Heart left ventricle (tissue), 16 donors: ENCODE measurements around the gene GNA14. TPM values are rescaled to one million over a fixed set of nuclear protein-coding genes. Genes with fewer than 3 reads are reported as not detected.
"Not testable (repeated sequence)": the region's sequence is repeated elsewhere in the genome, so short reads cannot be mapped to it uniquely, and the experiment has no call there.

Experiments used
- ATAC-seq, 4 donors: fragments of 200-7000 bp; cut with Tn5 transposase; one replicate each; pipeline ENCODE4 v1.9.1; 2020 to 2022; ENCODE audit warnings: moderate library complexity in 4 of 4, mild to moderate bottlenecking in 3 of 4, moderate number of reproducible peaks in 1 of 4
- DNase-seq, 5 donors: peaks; one replicate each; pipeline ENCODE4 v3.0.0-alpha.2; 2020
- H3K27ac ChIP-seq, 12 donors: fragments of 200-600 bp; sonication (generic) in 4 of 12; one replicate each; pipeline versions ENCODE4 v1.5.0 to v1.8.0; 2016 to 2022; ENCODE audit warnings: mild to moderate bottlenecking in 2 of 12
- H3K27me3 ChIP-seq, 9 donors: fragments of 200-600 bp; sonication (generic) in 2 of 9; one replicate each; pipeline versions ENCODE4 v1.5.1 to v1.8.0; 2016 to 2022; ENCODE audit warnings: mild to moderate bottlenecking in 3 of 9
- H3K36me3 ChIP-seq, 9 donors: fragments of 200-600 bp; sonication (generic) in 2 of 9; one replicate each; pipeline versions ENCODE4 v1.5.0 to v1.8.0; 2018 to 2022; ENCODE audit warnings: mild to moderate bottlenecking in 2 of 9
- H3K4me1 ChIP-seq, 12 donors: fragments of 200-600 bp; sonication (generic) in 4 of 12; one replicate each; pipeline versions ENCODE4 v1.5.0 to v1.8.0; 2016 to 2022; ENCODE audit warnings: mild to moderate bottlenecking in 3 of 12
- H3K4me3 ChIP-seq, 12 donors: fragments of 200-600 bp; sonication (generic) in 4 of 12; one replicate each; pipeline versions ENCODE4 v1.5.0 to v1.8.0; 2017 to 2022; ENCODE audit warnings: mild to moderate bottlenecking in 9 of 12, moderate library complexity in 4 of 12
- H3K9me3 ChIP-seq, 12 donors: fragments of 200-600 bp; sonication (generic) in 4 of 12; one replicate each; pipeline versions ENCODE4 v1.5.0 to v1.8.0; 2016 to 2022; ENCODE audit warnings: mild to moderate bottlenecking in 1 of 12
- CTCF ChIP-seq, 12 donors: fragments of 200-600 bp; sonication (generic) in 4 of 12; IDR thresholded peaks; one replicate each; pipeline versions ENCODE4 v1.5.0 to v1.8.0; 2018 to 2022; ENCODE audit warnings: antibody characterized with exemption in 12 of 12, mild to moderate bottlenecking in 5 of 12
- POLR2A ChIP-seq, 2 donors: fragments of 450-650 bp; IDR thresholded peaks; one replicate each; pipeline ENCODE4 v1.6.1; 2017; ENCODE audit warnings: antibody characterized with exemption in 2 of 2, mild to moderate bottlenecking in 2 of 2, moderate library complexity in 2 of 2
- WGBS, 4 donors: extraction: QIAGEN DNeasy Blood & Tissue Kit in 2 of 4; methylation state at CpG; one replicate each; pipeline versions ENCODE4 v1.1.5 to v1.1.7; 2013 to 2018; 5-methylcytosine and 5-hydroxymethylcytosine counted together
- intact Hi-C, 10 donors: fragments of 100-400 bp; cut with DNase I; formaldehyde crosslinking; loops; one replicate each; pipeline versions ENCODE4 v1.11.1 to v1.14.2; 2022
- polyA plus RNA-seq, 2 donors: library from polyadenylated mRNA; stranded (reverse); fragments of 200-250 nt; gene quantifications; one replicate each; pipeline ENCODE4 v1.2.3, GENCODE V29; 2013
- total RNA-seq, 9 donors: library from RNA; depleted of rRNA in 2 of 9; stranded (reverse); fragments of >200 nt in 2 of 9; fragmentation: NEBNext Ultra II Directional in 3 of 9; extraction: Animal tissue kit (Norgen Biotek cat#: 25700) in 3 of 9; gene quantifications; one replicate each; pipeline versions ENCODE4 v1.1.0 to v1.2.4, GENCODE V29; 2016 to 2023
- donor health status: ischemic (EF 13 %, LVEDD 7.1; RV severe dilation, severe dysfunction).
- donor health status: healthy with polysubstance abuse.
- donor health status: DM: no; HTN: yes; CAD: no.
- donor health status: DM: no; HTN: no; CAD: no.
- donor health status: ischemic (EF 25% LVEDD 6.9; RV normal size, moderate dysfunction).
- donor health status: ischemic (EF 25% LVEDD 5.7; RV mildly dilated, moderate dysfunction).
- donor health status: healthy.
- donor health status: DM: yes; HTN: yes; CAD: no.
- donor health status: ischemic (EF 35%, LVEDD 5.7; RV mildly dilated, moderate dysfunction).
- donor health status: nonischemic (EF 11% LVEDD 7.7; RV severe dilation, severe dysfunction).
- donor health status: DM: yes; HTN: yes; CAD: no.
- donor health status: PGD.
- donor health status: ischemic (EF 29% LVEDD 5.4; RV normal size, mild dysfunction).
- donor health status: nonischemic (EF 23%, LVEDD 6.1; RV moderate dilation, normal function).

The GNA14 gene
- total and polyA plus RNA-seq, 11 donors: 0.38 to 6.5 (median 1.3) TPM

GRCh38 chr9:77640741-77641580, 7.2 kb downstream of the GNA14 start:
- TF ChIP-seq POLR2A (IDR thresholded peaks at IDR 0.05) (no peak), CTCF (IDR thresholded peaks at IDR 0.05) (no peak)
- Histone ChIP-seq H3K36me3 (no peaks in the 10 kb centered on the region), H3K4me3 (no peak overlapping the region), H3K27me3 (peaks cover 0 to under 1% (median 0%) of the 10 kb centered on the region in 9 donors), H3K4me1 (peaks cover 0 to 10% (median 0%) of the 10 kb centered on the region in 12 donors), H3K27ac (no peak overlapping the region), H3K9me3 (no peaks in the 10 kb centered on the region)
- intact Hi-C loops: loop anchor here in 4 of 10 donors (10.0 kb wide), 4 partner anchors 76 to 186 kb away; no protein-coding TSS in a partner anchor
- WGBS, 4 donors: 71 to 85% (median 74%) methylated on average over 7 to 8 of the region's 8 CpGs
- no peak for DNase-seq
- ATAC-seq: no peak

- Histone ChIP-seq H3K27me3 (no peaks in the 10 kb centered on the region), H3K9me3 (peaks cover 0 to 10% (median 4%) of the 10 kb centered on the region in 12 donors), H3K4me1 (no peaks in the 10 kb centered on the region), H3K4me3 (no peak overlapping the region), H3K36me3 (no peaks in the 10 kb centered on the region), H3K27ac (no peak overlapping the region)
- TF ChIP-seq CTCF (IDR thresholded peaks at IDR 0.05) (no peak), POLR2A (IDR thresholded peaks at IDR 0.05) (no peak)
- DNase-seq: no peak
- WGBS, 4 donors: 88 to 100% (median 97%) methylated on average over 2 to 5 of the region's 5 CpGs
- ATAC-seq: no peak
- intact Hi-C loops: no loop called here
Measured at GRCh38 chr9:77632652-77633051, 15.5 kb downstream of the GNA14 start.

GRCh38 chr9:77628864-77629263, 19.3 kb downstream of the GNA14 start:
- intact Hi-C loops, H3K4me1 ChIP-seq, H3K36me3 ChIP-seq, H3K4me3 ChIP-seq, H3K27ac ChIP-seq, H3K27me3 ChIP-seq, DNase-seq, ATAC-seq: not testable (repeated sequence)
- peaks cover 0 to 46% (median 13%) of the 10 kb centered on the region in 12 donors for H3K9me3 ChIP-seq
- 90 to 91% (median 91%) methylated on average over 4 of the region's 4 CpGs for WGBS, 4 donors

GRCh38 chr9:77616191-77616590, 31.9 kb downstream of the GNA14 start:
- WGBS, 4 donors: 67 to 77% (median 75%) methylated on average over 4 of the region's 4 CpGs
- TF ChIP-seq CTCF (IDR thresholded peaks at IDR 0.05) (no peak), POLR2A (IDR thresholded peaks at IDR 0.05) (no peak)
- H3K4me1 ChIP-seq: no peaks in the 10 kb centered on the region
- ATAC-seq (no peak), DNase-seq (no peak)
- H3K27me3 ChIP-seq: no peaks in the 10 kb centered on the region
- H3K4me3 ChIP-seq: no peak overlapping the region
- intact Hi-C loops: no loop called here
- H3K36me3 ChIP-seq: no peaks in the 10 kb centered on the region
- no peak overlapping the region for H3K27ac ChIP-seq
- H3K9me3 ChIP-seq: peaks cover 0 to 8% (median 0%) of the 10 kb centered on the region in 12 donors
